Heart right ventricle (tissue), 16 donors: ENCODE data around the gene LILRA2. TPM values are rescaled to one million over a fixed set of nuclear protein-coding genes. Genes with fewer than 3 reads are reported as not detected.
"Not testable (repeated sequence)": the region's sequence is repeated elsewhere in the genome, so short reads cannot be mapped to it uniquely, and the experiment has no call there.

Experiments used
- ATAC-seq, 8 donors: fragments of 200-7000 bp; cut with Tn5 transposase; one replicate each; pipeline ENCODE4 v1.9.1; 2020; ENCODE audit warnings: mild to moderate bottlenecking in 8 of 8, moderate library complexity in 8 of 8, moderate number of reproducible peaks in 1 of 8
- DNase-seq, 2 donors: peaks; one replicate each; pipeline ENCODE4 v3.0.0-alpha.2; 2020
- H3K27ac ChIP-seq, 10 donors: fragments of 200-600 bp; sonication (generic) in 2 of 10; one replicate each; pipeline versions ENCODE4 v1.5.0 to v1.8.0; 2020 to 2022; ENCODE audit warnings: mild to moderate bottlenecking in 3 of 10
- H3K27me3 ChIP-seq, 7 donors: fragments of 200-600 bp; one replicate each; pipeline ENCODE4 v1.8.0; 2021 to 2022; ENCODE audit warnings: mild to moderate bottlenecking in 2 of 7
- H3K36me3 ChIP-seq, 9 donors: fragments of 200-600 bp; sonication (generic) in 1 of 9; one replicate each; pipeline versions ENCODE4 v1.5.0 to v1.8.0; 2020 to 2022; ENCODE audit warnings: mild to moderate bottlenecking in 2 of 9
- H3K4me1 ChIP-seq, 9 donors: fragments of 200-600 bp; sonication (generic) in 1 of 9; one replicate each; pipeline versions ENCODE4 v1.5.0 to v1.8.0; 2020 to 2022; ENCODE audit warnings: mild to moderate bottlenecking in 4 of 9
- H3K4me3 ChIP-seq, 10 donors: fragments of 200-600 bp; sonication (generic) in 2 of 10; one replicate each; pipeline versions ENCODE4 v1.5.0 to v1.8.0; 2020 to 2022; ENCODE audit warnings: mild to moderate bottlenecking in 7 of 10, moderate library complexity in 2 of 10
- H3K9me3 ChIP-seq, 11 donors: fragments of 200-600 bp in 10 of 11; sonication (generic) in 2 of 11; one replicate each; pipeline versions ENCODE4 v1.5.0 to v1.8.0; 2013 to 2022; ENCODE audit warnings: mild to moderate bottlenecking in 2 of 11, control low read depth in 1 of 11, moderate library complexity in 1 of 11
- WGBS, 2 donors: extraction: QIAGEN DNeasy Blood & Tissue Kit; methylation state at CpG; one replicate each; pipeline ENCODE4 v1.1.7; 2013; ENCODE audit warnings: inconsistent platforms in 1 of 2; 5-methylcytosine and 5-hydroxymethylcytosine counted together
- intact Hi-C, 10 donors: fragments of 100-400 bp; cut with DNase I; formaldehyde crosslinking; loops; one replicate each; pipeline versions ENCODE4 v1.11.1 to v1.14.2; 2022
- polyA plus RNA-seq, 2 donors: library from polyadenylated mRNA; stranded (reverse); fragments of 200-250 nt; gene quantifications; one replicate each; pipeline ENCODE4 v1.2.3, GENCODE V29; 2013
- total RNA-seq, 10 donors: library from RNA; stranded (reverse); fragmentation: NEBNext Ultra II Directional in 3 of 10; extraction: Animal tissue kit (Norgen Biotek cat#: 25700) in 3 of 10; gene quantifications; one replicate each; pipeline versions ENCODE4 v1.2.1 to v1.2.4, GENCODE V29; 2021 to 2023
- TF ChIP-seq, protein P1 (sequence below), 9 donors: fragments of 200-600 bp; sonication (generic) in 2 of 9; IDR thresholded peaks; one replicate each; pipeline versions ENCODE4 v1.5.0 to v1.8.0; 2021 to 2022; ENCODE audit warnings: antibody characterized with exemption in 9 of 9, mild to moderate bottlenecking in 5 of 9, moderate library complexity in 1 of 9
- donor health status: Arrhythmogenic right ventricular cardiomyopathy.
- donor health status: ischemic (EF 13 %, LVEDD 7.1; RV severe dilation, severe dysfunction).
- donor health status: healthy with polysubstance abuse.
- donor health status: DM: no; HTN: yes; CAD: no.
- donor health status: DM: no; HTN: no; CAD: no.
- donor health status: ischemic (EF 25% LVEDD 6.9; RV normal size, moderate dysfunction).
- donor health status: ischemic (EF 25% LVEDD 5.7; RV mildly dilated, moderate dysfunction).
- donor health status: healthy.
- donor health status: DM: yes; HTN: yes; CAD: no.
- donor health status: Ischemic cardiomyopathy.
- donor health status: ischemic (EF 35%, LVEDD 5.7; RV mildly dilated, moderate dysfunction).
- donor health status: nonischemic (EF 11% LVEDD 7.7; RV severe dilation, severe dysfunction).
- donor health status: DM: yes; HTN: yes; CAD: no.
- donor health status: PGD.
- donor health status: ischemic (EF 29% LVEDD 5.4; RV normal size, mild dysfunction).
- donor health status: nonischemic (EF 23%, LVEDD 6.1; RV moderate dilation, normal function).

LILRA2 gene
- total and polyA plus RNA-seq, 12 donors: 0.22 to 3.3 (median 0.97) TPM

DNA sequence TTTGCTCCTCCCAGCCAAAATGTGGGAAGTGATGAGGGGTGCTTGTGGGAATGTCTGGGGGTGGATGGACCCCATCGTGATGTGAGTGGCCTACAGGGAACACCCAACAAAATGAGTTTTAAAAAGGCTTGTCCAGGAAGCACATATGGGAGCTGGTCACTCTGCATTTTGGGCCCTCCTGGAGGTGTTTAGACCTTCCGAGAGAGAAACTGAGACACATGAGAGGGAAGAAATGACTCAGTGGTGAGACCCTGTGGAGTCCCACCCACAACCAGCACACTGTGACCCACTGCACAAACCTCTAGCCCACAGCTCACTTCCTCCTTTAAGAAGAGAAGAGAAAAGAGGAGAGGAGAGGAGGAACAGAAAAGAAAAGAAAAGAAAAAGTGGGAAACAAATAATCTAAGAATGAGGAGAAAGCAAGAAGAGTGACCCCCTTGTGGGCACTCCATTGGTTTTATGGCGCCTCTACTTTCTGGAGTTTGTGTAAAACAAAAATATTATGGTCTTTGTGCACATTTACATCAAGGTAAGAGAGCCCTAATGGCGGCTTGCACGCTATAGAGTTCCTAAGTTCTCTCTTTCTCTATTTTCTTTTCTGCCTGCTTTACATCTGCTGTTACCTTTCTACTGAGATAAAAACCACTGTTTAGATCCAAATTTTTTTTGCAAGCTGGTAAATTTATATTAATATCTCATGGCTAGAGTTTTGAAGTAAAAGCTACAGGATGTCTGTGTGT is 43.4 kb downstream of the LILRA2 start:
- no peak for ATAC-seq
- intact Hi-C loops: no loop called here
- no peaks in the 10 kb centered on the region for H3K36me3 ChIP-seq

DNA sequence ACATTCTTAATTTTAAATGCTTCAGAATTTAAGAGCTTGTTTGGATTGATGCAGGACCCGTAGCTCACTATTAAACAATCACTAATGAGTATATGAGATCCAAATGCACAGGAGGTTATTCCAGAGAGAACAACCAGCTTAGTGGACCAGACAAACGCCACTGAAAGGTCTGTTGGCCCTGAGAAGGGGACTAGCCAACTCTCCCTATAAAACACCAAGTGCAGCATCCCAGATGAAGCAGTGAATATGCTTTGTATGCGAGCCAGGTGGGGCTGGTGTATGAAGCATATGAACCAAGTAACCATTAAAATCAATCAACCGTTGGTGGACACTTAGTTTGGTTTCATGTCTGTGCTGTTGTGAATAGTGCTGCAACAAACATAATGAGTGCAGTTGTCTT is 46.9 kb downstream of the LILRA2 start:
- H3K4me3 ChIP-seq: no peak overlapping the region
- WGBS, 2 donors: 63 to 67% methylated on average over 4 of the region's 4 CpGs

More for the DNA sequence above, 43.4 kb downstream of the LILRA2 start:
- peak overlapping the region in 1 of 10 donors; percentile 60 for H3K27ac ChIP-seq
- peak overlapping the region in 1 of 10 donors; percentile 29 for H3K4me3 ChIP-seq
- TF ChIP-seq, protein P1, sequence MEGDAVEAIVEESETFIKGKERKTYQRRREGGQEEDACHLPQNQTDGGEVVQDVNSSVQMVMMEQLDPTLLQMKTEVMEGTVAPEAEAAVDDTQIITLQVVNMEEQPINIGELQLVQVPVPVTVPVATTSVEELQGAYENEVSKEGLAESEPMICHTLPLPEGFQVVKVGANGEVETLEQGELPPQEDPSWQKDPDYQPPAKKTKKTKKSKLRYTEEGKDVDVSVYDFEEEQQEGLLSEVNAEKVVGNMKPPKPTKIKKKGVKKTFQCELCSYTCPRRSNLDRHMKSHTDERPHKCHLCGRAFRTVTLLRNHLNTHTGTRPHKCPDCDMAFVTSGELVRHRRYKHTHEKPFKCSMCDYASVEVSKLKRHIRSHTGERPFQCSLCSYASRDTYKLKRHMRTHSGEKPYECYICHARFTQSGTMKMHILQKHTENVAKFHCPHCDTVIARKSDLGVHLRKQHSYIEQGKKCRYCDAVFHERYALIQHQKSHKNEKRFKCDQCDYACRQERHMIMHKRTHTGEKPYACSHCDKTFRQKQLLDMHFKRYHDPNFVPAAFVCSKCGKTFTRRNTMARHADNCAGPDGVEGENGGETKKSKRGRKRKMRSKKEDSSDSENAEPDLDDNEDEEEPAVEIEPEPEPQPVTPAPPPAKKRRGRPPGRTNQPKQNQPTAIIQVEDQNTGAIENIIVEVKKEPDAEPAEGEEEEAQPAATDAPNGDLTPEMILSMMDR (IDR thresholded peaks at IDR 0.05): no peak
- WGBS, 2 donors: 47 to 65% methylated on average over 5 of the region's 5 CpGs
- H3K9me3 ChIP-seq: peaks cover 0 to 17% (median 5%) of the 10 kb centered on the region in 11 donors
- peaks cover 0 to 11% (median 0%) of the 10 kb centered on the region in 9 donors for H3K4me1 ChIP-seq
- no peak for DNase-seq
- peaks cover 0 to 3% (median 0%) of the 10 kb centered on the region in 7 donors for H3K27me3 ChIP-seq

DNA sequence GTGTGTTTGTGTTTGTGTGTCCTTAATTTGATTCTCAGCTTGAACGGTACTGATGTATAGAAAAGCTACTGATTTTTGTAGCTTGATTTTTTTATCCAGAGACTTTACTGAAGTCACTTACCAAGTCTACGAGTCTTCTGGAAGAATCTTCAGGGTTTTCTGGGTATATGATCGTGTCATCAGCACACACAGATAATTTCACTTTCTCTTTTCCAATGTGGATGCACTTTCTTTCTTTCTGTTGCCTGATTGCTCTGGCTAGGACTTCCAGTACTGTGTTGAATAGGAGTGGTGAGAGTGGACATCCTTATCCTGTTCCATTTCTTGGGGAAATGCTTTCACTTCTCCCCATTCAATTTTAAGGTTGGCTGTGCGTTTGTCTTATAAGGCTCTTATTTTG is 48.8 kb downstream of the LILRA2 start:
- H3K36me3 ChIP-seq: no peaks in the 10 kb centered on the region
- intact Hi-C loops: no loop called here
- H3K4me3 ChIP-seq: no peak overlapping the region
- ATAC-seq (no peak), DNase-seq (no peak)
- no peaks in the 10 kb centered on the region for H3K4me1 ChIP-seq
- H3K27ac ChIP-seq: peak overlapping the region in 1 of 10 donors; percentile 16
- 58 to 65% methylated on average over 4 of the region's 4 CpGs for WGBS, 2 donors
- H3K27me3 ChIP-seq: peaks cover 0 to 11% (median 0%) of the 10 kb centered on the region in 7 donors
- TF ChIP-seq, protein P1 (IDR thresholded peaks at IDR 0.05): no peak
- H3K9me3 ChIP-seq: peaks cover 0 to 11% (median 0%) of the 10 kb centered on the region in 11 donors

More for the DNA sequence above, 46.9 kb downstream of the LILRA2 start:
- TF ChIP-seq, protein P1 (IDR thresholded peaks at IDR 0.05): no peak
- intact Hi-C loops: no loop called here
- Histone ChIP-seq H3K27ac (no peak overlapping the region), H3K4me1 (peaks cover 0 to 5% (median 0%) of the 10 kb centered on the region in 9 donors), H3K27me3 (peaks cover 0 to 4% (median 0%) of the 10 kb centered on the region in 7 donors), H3K9me3 (peaks cover 0 to 5% (median 0%) of the 10 kb centered on the region in 11 donors), H3K36me3 (no peaks in the 10 kb centered on the region)
- ATAC-seq: no peak
- DNase-seq: no peak

DNA sequence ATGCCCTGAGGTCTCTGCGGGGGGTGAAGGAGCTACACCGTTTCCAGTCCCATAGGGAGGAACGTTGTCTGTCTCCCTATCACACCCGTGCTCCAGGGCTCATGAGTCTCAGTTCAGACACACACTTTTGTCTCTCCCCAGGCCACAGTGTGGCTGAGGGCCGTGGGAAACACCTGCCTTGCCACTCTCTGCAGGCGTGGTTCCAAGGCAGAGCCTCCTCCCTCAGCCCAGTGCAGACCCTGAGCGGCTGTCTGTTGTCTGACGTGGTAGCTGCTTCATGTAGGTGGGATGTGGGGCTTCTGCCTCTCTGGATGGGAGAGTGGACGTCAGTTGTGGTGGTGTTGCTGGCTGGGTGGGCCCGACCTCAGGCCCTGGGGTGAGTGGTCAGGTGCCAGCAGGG is 50.6 kb downstream of the LILRA2 start:
- intact Hi-C loops, H3K27ac ChIP-seq, ATAC-seq, DNase-seq, H3K4me1 ChIP-seq, H3K36me3 ChIP-seq, H3K4me3 ChIP-seq: not testable (repeated sequence)
- Histone ChIP-seq H3K9me3 (peaks cover 0 to 13% (median 0%) of the 10 kb centered on the region in 11 donors), H3K27me3 (peaks cover 0 to 18% (median 8%) of the 10 kb centered on the region in 7 donors)
- WGBS, 2 donors: 69 to 75% methylated on average over 10 of the region's 10 CpGs

DNA sequence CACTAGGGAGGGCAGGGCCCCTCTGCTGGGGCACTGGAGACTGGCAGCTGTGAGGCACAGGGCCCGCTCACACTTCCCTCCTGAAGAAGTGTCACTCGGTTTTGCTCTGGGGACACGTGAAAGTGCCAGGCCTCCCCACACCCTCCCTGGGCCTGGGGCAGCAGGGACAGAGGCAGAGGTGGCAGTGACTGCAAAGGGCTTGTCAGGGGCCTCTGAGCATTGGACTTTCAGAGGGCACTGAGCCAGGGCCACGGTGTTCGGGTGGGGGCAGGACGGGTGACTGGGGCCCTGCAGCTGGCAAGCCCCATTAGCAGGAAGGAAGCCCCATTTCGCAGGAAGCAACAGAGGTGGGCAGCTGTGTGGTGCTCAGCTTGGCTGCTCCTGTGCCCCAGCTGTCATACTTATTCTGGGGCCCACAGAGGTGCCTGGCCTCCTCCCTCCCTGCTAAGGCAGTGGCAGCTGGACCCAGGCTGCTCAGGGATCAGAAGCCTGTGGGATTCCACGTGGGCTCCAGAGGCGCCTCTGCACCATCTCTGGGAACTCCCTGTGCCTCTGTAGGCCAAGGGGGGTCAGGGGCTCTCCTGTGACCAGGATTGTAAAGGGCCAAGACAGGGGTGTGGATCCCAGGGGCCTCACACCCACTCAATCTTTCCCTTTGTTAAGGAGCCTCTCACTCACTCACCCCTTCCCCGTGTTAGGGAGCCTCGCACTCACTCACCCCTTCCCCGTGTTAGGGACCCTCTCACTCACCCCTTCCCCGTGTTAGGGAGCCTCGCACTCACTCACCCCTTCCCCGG is 51.5 kb downstream of the LILRA2 start:
- WGBS, 2 donors: 72 to 84% methylated on average over 10 to 13 of the region's 15 CpGs
- Histone ChIP-seq H3K9me3 (peaks cover 0 to 13% (median 0%) of the 10 kb centered on the region in 11 donors), H3K27me3 (peaks cover 0 to 26% (median 8%) of the 10 kb centered on the region in 7 donors)
- ATAC-seq, DNase-seq, H3K36me3 ChIP-seq, H3K4me1 ChIP-seq, intact Hi-C loops, H3K27ac ChIP-seq, H3K4me3 ChIP-seq: not testable (repeated sequence)
